Measurements from ENCODE around the gene UBE2L3.

GRCh38 chr22:21641789-21642583 lies 74.5 kb downstream of the UBE2L3 start, which contains the start of gene SDF2L1:
- TF ChIP-seq CTCF (IDR thresholded peaks at IDR 0.05; ENCODE audit: borderline replicate concordance, extremely low read depth, low read length, poor library complexity, severe bottlenecking): peak; percentile 3
- TF ChIP-seq EZH2 (IDR thresholded peaks at IDR 0.05; ENCODE audit: borderline replicate concordance, low read depth, low read length, severe bottlenecking): no peak
